Adipocyte (in vitro differentiated cells): ENCODE results near the gene SCD5.

Source experiments
- DNase-seq: peaks from one replicate; pipeline ENCODE4 v3.0.0-alpha.2; 2015; ENCODE audit warnings: low read depth
- H3K27me3 ChIP-seq: replicated peaks from 2 replicates; pipeline ENCODE4 v1.7.0; 2013; ENCODE audit warnings: mild to moderate bottlenecking, low read length, moderate library complexity; ENCODE audit not compliant: control insufficient read depth, insufficient read depth
- H3K36me3 ChIP-seq: 2 replicates; pipeline ENCODE4 v1.7.0; 2013; ENCODE audit warnings: low read length, mild to moderate bottlenecking, moderate library complexity; ENCODE audit not compliant: control insufficient read depth, insufficient read depth, severe bottlenecking
- H3K4me1 ChIP-seq: 2 replicates; pipeline ENCODE4 v1.7.0; 2013; ENCODE audit warnings: mild to moderate bottlenecking, low read length, moderate library complexity; ENCODE audit not compliant: control insufficient read depth, insufficient read depth
- H3K4me3 ChIP-seq: 2 replicates; pipeline ENCODE4 v1.7.0; 2013; ENCODE audit warnings: mild to moderate bottlenecking, low read length, moderate library complexity
- H3K9ac ChIP-seq: 2 replicates; pipeline ENCODE4 v1.7.0; 2013; ENCODE audit warnings: mild to moderate bottlenecking, low read length, moderate library complexity
- H3K9me3 ChIP-seq: 2 replicates; pipeline ENCODE4 v1.7.0; 2013; ENCODE audit warnings: mild to moderate bottlenecking, low read length, moderate library complexity; ENCODE audit not compliant: control insufficient read depth

SCD5 gene

DNA sequence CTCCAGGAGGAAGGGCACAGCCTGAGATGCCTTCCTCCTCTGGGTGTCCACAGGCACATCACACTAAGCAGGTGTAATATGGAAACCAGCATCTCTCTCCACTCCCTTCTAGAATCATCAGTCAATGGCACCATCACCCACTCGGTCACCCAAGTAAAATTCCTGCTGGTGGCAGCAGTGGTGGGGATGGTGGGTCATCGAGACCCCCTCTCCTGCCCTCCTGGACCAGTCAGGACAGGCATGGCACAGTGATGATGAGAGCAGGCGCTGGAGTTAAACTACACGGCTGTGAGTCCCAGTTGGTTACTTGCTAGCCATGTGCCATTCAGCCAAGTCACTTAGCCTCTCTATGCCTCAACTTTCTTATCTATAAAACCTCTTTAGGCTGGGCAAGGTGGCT, 42.5 kb downstream of the SCD5 start:
- no peaks in the 10 kb centered on the region for H3K27me3 ChIP-seq
- H3K4me1 ChIP-seq = peaks cover 11% of the 10 kb centered on the region
- H3K36me3 ChIP-seq = no peaks in the 10 kb centered on the region
- H3K9me3 ChIP-seq = no peaks in the 10 kb centered on the region
- H3K9ac ChIP-seq = no peak overlapping the region
- no peak overlapping the region for H3K4me3 ChIP-seq
- no peak for DNase-seq

DNA sequence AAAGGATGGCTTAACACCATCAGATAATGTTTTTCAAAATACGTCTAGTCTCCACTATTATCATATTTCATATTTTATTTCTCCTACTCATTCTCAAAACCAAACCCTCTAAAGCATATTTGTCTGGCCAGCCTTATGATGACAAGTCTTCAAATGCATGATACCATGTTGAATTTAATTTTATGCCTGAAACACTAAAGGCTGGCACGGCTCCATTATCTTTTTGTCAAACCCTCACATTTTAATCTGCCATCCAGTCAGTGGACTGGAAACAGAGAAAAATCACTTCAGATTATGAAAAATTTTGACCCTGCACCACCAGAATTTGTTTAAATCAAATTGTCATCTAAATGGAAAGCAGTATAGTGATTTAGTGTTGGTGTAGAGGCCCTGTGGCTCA, 42.9 kb downstream of the SCD5 start:
- no peak overlapping the region for H3K9ac ChIP-seq
- H3K4me1 ChIP-seq = peaks cover 11% of the 10 kb centered on the region
- no peak overlapping the region for H3K4me3 ChIP-seq
- no peaks in the 10 kb centered on the region for H3K9me3 ChIP-seq
- no peak for DNase-seq
- no peaks in the 10 kb centered on the region for H3K36me3 ChIP-seq
- H3K27me3 ChIP-seq = no peaks in the 10 kb centered on the region

DNA sequence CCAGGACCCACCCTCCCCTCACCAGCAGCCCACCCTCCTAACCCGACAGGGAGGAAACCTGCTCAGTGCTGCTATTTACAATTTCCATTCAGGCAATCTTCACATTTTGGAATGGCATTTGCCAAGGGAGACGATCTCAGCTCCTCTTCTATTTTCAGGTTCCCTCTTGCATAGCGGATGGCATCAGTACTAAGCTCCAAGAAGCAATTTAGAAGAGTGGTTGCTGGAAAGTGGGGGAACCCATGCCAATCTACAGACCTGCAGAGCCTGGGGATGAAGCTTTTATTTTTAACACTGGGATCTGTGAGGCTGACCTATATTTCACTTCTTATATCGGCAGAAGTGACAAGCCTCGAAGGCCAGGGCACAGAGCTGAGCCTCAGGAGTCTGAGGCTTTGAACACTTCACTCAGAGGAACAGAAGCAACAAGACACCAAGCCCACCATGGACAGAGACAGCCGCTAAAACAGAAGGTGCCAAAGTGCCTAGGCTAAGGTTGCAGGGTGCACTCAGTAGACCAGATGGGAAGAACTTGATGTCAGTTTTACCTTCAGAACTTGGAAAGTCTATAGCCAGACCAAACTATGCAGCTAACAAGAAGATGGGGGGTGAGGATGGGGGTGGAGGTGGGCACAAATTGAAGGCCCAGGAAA, 44.0 kb downstream of the SCD5 start:
- DNase-seq = no peak
- Histone ChIP-seq H3K4me1 (peaks cover 11% of the 10 kb centered on the region), H3K9me3 (no peaks in the 10 kb centered on the region), H3K4me3 (no peak overlapping the region), H3K9ac (no peak overlapping the region), H3K36me3 (no peaks in the 10 kb centered on the region), H3K27me3 (no peaks in the 10 kb centered on the region)

GRCh38 chr4:82753725-82754410, 44.7 kb downstream of the SCD5 start:
- DNase-seq = peak; percentile 58
- Histone ChIP-seq H3K4me1 (peaks cover 11% of the 10 kb centered on the region), H3K27me3 (no peaks in the 10 kb centered on the region), H3K9ac (peak overlapping the region; percentile 16), H3K36me3 (no peaks in the 10 kb centered on the region), H3K4me3 (no peak overlapping the region), H3K9me3 (no peaks in the 10 kb centered on the region)

GRCh38 chr4:82753238-82753637, 45.4 kb downstream of the SCD5 start:
- no peak for DNase-seq
- H3K4me1 ChIP-seq = peaks cover 11% of the 10 kb centered on the region
- no peak overlapping the region for H3K4me3 ChIP-seq
- H3K9me3 ChIP-seq = no peaks in the 10 kb centered on the region
- no peak overlapping the region for H3K9ac ChIP-seq
- H3K36me3 ChIP-seq = no peaks in the 10 kb centered on the region
- H3K27me3 ChIP-seq = no peaks in the 10 kb centered on the region

DNA sequence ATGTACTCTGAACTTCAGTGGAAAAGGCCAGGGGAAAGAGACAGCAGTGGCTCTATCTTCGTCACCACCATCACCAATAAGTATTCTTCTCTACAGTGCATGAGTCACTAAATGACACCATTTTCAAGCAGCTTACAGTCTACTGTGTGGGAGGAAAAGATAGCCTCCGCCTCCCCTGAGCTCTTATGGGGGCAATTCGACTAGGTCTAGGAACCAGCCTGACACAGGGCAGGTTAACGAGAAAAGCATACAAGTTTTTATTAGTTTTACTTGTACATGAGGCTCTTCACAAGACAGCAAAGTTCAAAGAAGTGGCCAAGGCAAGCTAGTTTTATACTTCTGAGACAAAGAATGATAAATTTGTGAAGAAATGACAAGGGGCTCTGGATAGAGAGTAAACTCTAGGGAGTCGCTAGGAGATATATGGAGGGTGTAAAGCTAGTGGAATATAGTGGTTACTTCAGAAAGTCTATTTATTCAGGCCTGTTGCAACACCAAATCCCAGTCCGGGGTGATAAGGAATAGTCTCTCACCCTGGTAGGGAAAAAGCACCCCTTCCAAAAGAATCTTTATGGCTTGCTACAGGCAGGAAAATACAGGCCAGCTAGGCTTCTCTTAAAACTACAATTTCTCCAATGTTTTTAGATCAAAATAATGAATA, 49.7 kb downstream of the SCD5 start:
- H3K36me3 ChIP-seq = no peaks in the 10 kb centered on the region
- peaks cover 9% of the 10 kb centered on the region for H3K4me1 ChIP-seq
- DNase-seq = no peak
- H3K9me3 ChIP-seq = no peaks in the 10 kb centered on the region
- H3K9ac ChIP-seq = no peak overlapping the region
- H3K4me3 ChIP-seq = no peak overlapping the region
- no peaks in the 10 kb centered on the region for H3K27me3 ChIP-seq

- Histone ChIP-seq H3K27me3 (no peaks in the 10 kb centered on the region), H3K36me3 (no peaks in the 10 kb centered on the region), H3K9ac (no peak overlapping the region), H3K4me3 (no peak overlapping the region), H3K4me1 (no peaks in the 10 kb centered on the region), H3K9me3 (no peaks in the 10 kb centered on the region)
- DNase-seq = no peak
These were observed 50.7 kb downstream of the SCD5 start for GRCh38 chr4:82747686-82748575.

GRCh38 chr4:82746705-82747574, 51.7 kb downstream of the SCD5 start:
- H3K27me3 ChIP-seq = no peaks in the 10 kb centered on the region
- H3K9ac ChIP-seq = no peak overlapping the region
- no peak overlapping the region for H3K4me3 ChIP-seq
- DNase-seq = no peak
- no peaks in the 10 kb centered on the region for H3K36me3 ChIP-seq
- no peaks in the 10 kb centered on the region for H3K9me3 ChIP-seq
- no peaks in the 10 kb centered on the region for H3K4me1 ChIP-seq

DNA sequence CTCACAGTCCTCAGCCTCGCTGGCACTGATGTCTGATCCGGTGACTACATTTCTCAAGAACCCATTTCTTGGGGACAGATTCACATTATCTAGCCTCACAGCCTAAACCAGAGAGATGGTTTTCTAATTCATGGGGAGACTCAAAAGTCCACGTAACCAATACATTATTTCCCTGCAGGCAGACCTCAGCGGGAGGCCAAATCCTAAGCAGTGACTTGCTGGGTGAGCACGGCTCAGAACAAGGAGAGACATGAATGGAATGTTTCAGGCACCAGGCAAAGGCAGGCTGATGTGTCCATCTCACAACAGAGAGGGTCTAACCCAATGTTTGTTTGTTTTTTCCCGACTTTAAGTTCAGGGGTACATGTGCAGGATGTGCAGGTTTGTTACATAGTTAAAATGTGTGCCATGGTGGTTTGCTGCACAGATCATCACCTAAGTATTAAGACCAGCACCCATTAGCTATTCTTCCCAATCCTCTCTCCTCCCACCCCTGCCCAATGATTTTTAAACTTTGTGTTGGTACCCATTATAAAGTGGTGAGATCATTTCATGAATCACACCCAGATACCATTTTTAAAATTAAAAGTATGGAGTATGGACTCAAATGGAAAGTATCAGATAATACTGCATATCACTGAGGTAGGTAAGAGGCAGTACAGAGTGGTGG, 53.3 kb downstream of the SCD5 start:
- Histone ChIP-seq H3K4me3 (no peak overlapping the region), H3K4me1 (no peaks in the 10 kb centered on the region), H3K9me3 (no peaks in the 10 kb centered on the region), H3K9ac (no peak overlapping the region), H3K27me3 (no peaks in the 10 kb centered on the region), H3K36me3 (no peaks in the 10 kb centered on the region)
- DNase-seq = peak; percentile 82

DNA sequence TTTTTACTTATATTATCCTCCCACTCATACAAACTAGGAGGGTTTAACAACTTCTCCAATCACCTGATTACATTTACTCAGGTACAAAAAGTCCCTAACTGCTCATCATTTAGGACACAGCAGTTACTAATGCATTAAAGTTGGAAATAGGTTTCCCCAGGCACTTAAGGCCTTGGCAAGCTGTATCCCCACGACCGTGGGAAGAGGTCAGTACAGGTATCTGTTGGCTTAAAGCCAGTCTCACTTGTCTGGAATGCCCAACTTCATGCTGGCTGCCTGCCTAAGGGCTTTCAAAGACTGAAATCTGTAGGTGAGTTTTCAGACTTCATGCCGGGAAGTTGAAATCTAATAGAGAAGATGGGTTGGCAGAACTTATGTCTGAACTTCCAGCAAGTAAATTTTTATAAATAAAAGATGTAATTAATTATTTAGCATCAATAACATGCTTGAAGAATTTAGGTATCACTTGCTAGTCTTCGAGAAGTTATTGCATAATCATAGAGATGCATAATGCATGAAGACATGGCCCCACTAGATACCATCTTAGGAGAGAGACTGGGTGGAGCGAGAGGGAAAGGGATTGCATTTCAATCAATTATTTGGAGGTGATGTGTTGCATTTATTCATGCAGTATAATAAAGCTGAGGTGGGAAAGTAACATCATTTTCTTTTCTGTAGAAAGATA, 54.2 kb downstream of the SCD5 start:
- no peaks in the 10 kb centered on the region for H3K4me1 ChIP-seq
- H3K4me3 ChIP-seq = no peak overlapping the region
- H3K36me3 ChIP-seq = no peaks in the 10 kb centered on the region
- no peaks in the 10 kb centered on the region for H3K27me3 ChIP-seq
- no peaks in the 10 kb centered on the region for H3K9me3 ChIP-seq
- peak; percentile 26 for DNase-seq
- H3K9ac ChIP-seq = no peak overlapping the region
